C1 segment of cervical spinal cord (tissue), 14 donors: ENCODE measurements around the gene BTG2.

Experiments
- DNase-seq, 14 donors: peaks; one replicate each; lab custom pipeline; 2025; lab: John Stamatoyannopoulos, UW

BTG2 gene

GRCh38 chr1:203276408-203276807 lies 28.9 kb upstream of the BTG2 start:
- no peak for DNase-seq

GRCh38 chr1:203276916-203277545 lies 28.3 kb upstream of the BTG2 start:
- peak in 2 of 14 donors; percentile 24 to 26 for DNase-seq

- peak in 13 of 14 donors; percentile 38 to 96 (median 84) for DNase-seq
Observed at GRCh38 chr1:203278082-203278884, 27.0 kb upstream of the BTG2 start.

DNA sequence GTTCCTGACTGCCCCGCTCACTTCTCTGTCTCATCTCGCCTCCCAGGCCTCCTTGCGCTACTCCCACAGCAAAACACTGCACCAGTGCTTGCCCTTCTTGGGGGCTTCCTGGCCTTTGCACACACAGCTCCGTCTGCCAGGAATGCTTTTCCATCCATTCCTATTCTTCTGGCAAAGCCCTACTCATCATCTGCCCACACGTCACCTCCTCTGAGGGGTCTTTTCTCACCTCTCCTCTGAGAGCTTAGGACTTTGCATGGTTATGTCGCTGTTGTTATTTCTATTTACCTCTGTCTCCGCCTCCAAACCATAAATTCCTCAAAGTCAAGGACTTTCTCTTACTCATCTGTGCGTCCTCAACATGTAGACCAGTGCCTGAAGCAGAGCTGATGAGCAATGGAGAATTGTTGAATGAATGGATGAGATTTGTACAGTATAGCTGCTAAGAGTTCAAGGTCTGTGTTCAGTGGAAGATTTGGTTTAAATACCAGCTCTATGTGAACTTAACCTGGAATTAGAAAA lies 26.4 kb upstream of the BTG2 start:
- peak in 1 of 14 donors; percentile 82 for DNase-seq

GRCh38 chr1:203280061-203280460 lies 25.3 kb upstream of the BTG2 start:
- DNase-seq = no peak

GRCh38 chr1:203281033-203281432 lies 24.3 kb upstream of the BTG2 start:
- no peak for DNase-seq

GRCh38 chr1:203281851-203282661 lies 23.3 kb upstream of the BTG2 start:
- no peak for DNase-seq

DNA sequence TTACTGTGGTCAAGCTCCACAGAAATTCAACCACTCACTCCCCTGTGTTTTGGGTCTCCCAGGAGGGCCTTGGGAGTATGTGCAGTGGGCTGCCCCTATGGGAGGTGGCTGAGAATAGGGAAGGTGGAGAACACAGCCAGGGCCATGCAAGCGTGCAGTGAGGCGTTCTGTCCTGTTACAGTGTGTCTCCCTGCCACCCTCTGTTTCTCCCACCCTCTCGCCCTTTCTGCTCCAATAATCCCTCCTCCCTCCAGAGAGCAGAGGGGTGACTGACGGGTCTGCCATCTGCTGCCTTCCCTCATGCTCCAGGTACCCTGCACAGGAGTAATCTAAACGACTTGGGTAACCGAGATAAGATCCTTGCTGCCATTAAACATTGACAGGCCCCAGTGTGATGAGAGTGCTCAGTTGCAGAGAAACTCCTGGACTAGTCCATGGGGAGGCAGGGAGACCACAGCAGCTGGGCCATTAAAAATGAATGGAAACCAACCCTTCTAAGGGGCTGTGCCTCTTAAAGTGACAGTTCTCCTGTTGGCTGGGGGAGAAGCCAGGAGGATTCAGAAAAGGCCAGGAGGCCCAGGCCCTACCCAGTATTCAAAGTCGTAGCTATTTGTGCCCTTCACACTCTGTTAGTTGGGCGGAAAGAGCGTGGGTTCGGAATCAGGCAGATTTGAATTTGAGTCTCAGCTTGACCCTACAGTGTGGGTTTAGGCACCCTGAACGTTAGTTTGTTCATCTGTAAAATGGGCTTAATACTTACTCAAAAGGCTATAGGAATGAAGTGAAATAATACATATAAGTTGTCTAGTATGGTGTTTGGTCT lies 22.4 kb upstream of the BTG2 start:
- DNase-seq = peak in 1 of 14 donors; percentile 79

GRCh38 chr1:203283597-203283996 lies 21.7 kb upstream of the BTG2 start:
- no peak for DNase-seq

DNA sequence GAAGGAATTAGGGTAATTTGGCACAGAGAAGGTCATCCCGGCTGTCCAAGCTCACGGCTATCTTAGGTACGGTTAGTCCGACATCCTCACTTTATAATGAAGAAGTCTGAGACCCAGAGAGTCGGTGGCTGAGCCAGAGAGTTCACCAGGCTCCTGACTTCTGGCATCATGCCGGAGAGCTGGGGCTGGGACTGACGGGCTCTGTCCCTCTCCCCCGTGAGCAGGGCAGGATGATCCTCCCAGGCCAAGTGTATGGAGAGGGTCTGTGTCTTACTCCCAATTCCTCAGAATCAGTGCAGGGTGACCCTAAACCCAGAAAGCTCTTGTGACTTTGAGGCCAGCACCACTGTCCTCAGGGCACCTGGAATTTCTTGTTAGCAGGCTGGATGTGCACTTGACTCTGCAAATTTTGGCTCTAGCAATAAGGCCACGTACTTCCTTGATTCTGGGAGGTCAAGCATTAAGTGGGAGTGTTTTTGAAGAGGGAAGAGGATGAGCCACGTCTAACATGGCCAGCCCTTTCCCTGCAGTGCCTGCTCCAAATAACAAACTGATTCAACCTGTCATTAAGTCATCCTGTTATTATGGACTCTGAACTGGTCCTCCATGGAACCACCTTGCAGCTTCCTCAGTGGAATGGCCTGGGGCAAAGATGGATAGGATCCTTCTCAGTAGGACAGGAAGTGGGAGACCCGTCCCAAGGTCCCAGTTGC lies 20.8 kb upstream of the BTG2 start:
- no peak for DNase-seq

- DNase-seq = peak in 8 of 14 donors; percentile 30 to 73 (median 56)
Observed at GRCh38 chr1:203286161-203286984, 18.9 kb upstream of the BTG2 start.

DNA sequence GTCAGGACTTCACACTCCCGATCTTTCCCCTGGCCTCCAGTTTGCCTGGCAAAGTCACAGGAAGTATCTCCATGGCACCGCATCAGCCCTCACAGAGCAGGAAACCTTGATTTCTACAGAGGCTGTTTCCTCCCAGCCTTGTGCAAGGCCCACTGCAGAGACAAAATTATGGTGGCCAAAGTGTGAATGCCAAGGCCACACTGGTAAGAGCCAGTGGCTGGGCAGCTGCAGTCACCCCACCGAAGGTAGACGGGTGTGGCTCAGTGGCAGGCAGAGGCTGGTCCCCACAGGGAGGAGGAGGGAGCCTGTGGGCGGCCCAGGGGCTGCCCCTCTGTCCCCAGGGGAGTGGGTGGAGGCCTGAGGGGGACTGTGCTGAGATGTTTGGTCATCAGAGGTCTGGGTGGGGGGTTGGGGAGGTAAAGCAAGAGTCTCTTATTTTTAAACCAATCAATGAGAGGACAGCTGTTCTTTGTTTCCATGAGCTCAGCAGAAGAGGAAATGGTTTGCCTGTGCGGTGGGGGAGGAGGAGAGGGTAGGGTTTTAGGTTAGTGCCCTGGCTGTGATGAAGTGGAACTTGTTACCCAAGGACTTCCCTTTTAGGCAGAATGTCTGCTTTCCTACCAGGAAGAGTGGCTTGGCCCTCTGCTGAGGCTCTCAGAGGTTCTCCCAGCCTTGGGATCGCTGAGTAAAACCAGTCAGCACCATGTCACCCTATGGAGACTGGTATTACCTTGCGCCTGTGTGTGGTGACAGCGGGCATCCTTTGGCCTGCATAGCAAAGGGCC lies 18.0 kb upstream of the BTG2 start:
- DNase-seq = peak in 8 of 14 donors; percentile 27 to 70 (median 56)

GRCh38 chr1:203287898-203288297 lies 17.4 kb upstream of the BTG2 start:
- DNase-seq = no peak

DNA sequence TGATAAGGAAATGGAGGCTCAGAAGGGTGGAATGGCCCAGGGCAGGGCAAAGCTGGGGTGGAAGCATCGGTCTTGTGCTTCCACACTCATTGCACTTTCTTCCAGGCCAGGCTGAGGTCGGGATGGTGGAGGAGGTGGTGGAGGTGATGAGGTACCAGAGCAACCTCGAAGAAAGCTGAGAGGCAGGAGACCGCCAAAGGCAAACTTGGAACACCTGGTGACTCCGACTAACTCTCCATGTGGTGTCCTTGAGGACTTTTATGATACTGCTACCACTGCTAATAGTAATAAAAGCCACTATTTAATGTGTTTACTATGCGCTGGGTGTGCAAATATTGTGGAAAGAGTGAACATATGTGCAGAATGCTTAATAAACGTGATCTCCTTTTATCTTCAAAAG lies 16.9 kb upstream of the BTG2 start:
- no peak for DNase-seq

- DNase-seq = peak in 7 of 14 donors; percentile 23 to 56 (median 45)
Observed at GRCh38 chr1:203289281-203289981, 15.9 kb upstream of the BTG2 start.

GRCh38 chr1:203289982-203290260 lies 15.4 kb upstream of the BTG2 start:
- DNase-seq = peak in 1 of 14 donors; percentile 70

DNA sequence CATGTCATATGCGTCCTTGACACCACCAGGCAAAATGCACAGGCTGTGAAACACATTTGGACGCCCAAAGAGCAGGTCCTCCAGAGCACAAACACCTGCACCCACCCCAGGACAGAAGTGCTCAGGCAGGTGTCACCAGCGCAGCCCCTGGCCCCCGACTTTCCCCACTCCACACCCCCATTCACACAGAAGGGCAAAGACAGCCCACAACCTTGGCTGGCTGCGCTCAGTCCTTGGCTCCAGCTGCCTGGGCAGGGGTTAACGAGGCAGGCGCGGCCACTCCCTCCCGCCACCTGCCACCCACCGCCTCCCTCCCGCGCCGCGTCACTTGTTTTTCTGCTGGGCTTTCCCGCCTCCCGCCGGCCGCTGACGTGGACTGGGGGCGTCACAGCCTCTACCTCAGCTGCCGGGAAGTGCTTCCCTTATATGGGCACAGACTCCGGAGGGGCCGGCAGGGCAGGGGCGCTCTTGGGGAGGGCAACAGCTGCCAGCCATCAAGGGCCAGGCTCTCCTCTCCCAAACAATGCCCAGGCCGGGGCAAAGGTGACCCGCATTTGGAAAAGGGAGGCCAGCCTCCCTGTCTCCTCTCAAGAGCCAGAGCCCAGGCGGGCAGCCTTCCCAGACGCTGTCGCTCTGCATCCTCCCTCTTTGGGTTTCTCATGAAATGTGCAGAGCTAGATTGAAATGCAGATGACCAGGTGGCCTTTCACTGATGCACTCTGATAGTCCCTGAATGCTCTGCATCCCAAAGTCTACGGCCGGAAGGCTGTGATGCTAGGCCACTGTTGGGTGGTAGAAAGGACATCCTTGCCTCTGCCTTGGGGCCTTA lies 14.8 kb upstream of the BTG2 start:
- DNase-seq = peak in 13 of 14 donors; percentile 35 to 97 (median 89)
